HepG2 (cell line): ENCODE results near the gene RPL3. TPM values are rescaled to one million over a fixed set of nuclear protein-coding genes. Genes with fewer than 3 reads are reported as not detected.
A peak's percentile ranks its signal among the peaks of the same experiment; 100 is the strongest.

Source experiments
- ATAC-seq: fragments of 200-7000 bp; cut with Tn5 transposase; 3 replicates; pipeline ENCODE4 v1.9.1; 2020; ENCODE audit warnings: mild to moderate bottlenecking, moderate library complexity
- BruUV-seq: library from RNA; stranded (reverse); fragments of 400-500 nt; replicated peaks from 2 replicates; lab custom pipeline; 2021; lab: Mats Ljungman, UMichigan
- CTCF ChIA-PET: fragments of 300-600 bp; formaldehyde crosslinking; extraction: SDS; loops from one replicate; lab custom pipeline; 2021; ENCODE audit warnings: low total read pairs, inconsistent platforms, low intra/inter-chr PET ratio; lab: Yijun Ruan, JAX
- POLR2A ChIA-PET: fragments of 350-600 bp; sonication (Branson Sonifier 250); formaldehyde crosslinking; loops from one replicate; lab custom pipeline; 2020; ENCODE audit warnings: antibody characterized with exemption, inconsistent platforms; lab: Yijun Ruan, JAX
- DNase-seq: peaks from one replicate; pipeline ENCODE4 v3.0.0-alpha.2; 2015; ENCODE audit warnings: low spot score
- FAIRE-seq: peaks from 3 replicates; lab custom pipeline; 2011; peaks lifted over from hg19 to GRCh38; lab: Jason Lieb, UNC
- H2AFZ ChIP-seq: one replicate; pipeline ENCODE4 v1.6.1; 2011; ENCODE audit warnings: low read length, inconsistent platforms
- H3K27ac ChIP-seq: fragments of 300-600 bp; 3 replicates; pipeline ENCODE4 v1.8.0; 2011; ENCODE audit warnings: mixed run types, mild to moderate bottlenecking, mixed read lengths, low read length, inconsistent platforms; ENCODE audit not compliant: insufficient read depth; ENCODE audit errors: extremely low read length
- H3K27me3 ChIP-seq, 2 experiments: fragments of 200-600 bp in 1 of 2; 2 replicates in 1 of 2; 3 replicates in 1 of 2; pipeline versions ENCODE4 v1.6.0 to v1.8.0; 2011; ENCODE audit warnings: low read length in 2 of 2, mild to moderate bottlenecking in 2 of 2, moderate library complexity in 2 of 2, inconsistent platforms in 1 of 2; ENCODE audit not compliant: insufficient read depth in 2 of 2, control insufficient read depth in 1 of 2
- H3K36me3 ChIP-seq, 2 experiments: fragments of 200-600 bp in 1 of 2; replicated peaks in 1 of 2; 2 replicates in 1 of 2; 3 replicates in 1 of 2; pipeline versions ENCODE4 v1.5.1 to v1.8.0; 2011; ENCODE audit warnings: low read length in 2 of 2, inconsistent platforms in 1 of 2; ENCODE audit not compliant: insufficient read depth in 2 of 2, control insufficient read depth in 1 of 2
- H3K4me1 ChIP-seq: 2 replicates; pipeline ENCODE4 v1.5.1; 2012; ENCODE audit warnings: low read length, inconsistent platforms; ENCODE audit not compliant: insufficient read depth
- H3K4me2 ChIP-seq: 2 replicates; pipeline ENCODE4 v1.6.0; 2011; ENCODE audit warnings: low read depth, low read length, inconsistent platforms
- H3K4me3 ChIP-seq, 3 experiments: fragments of 200-600 bp in 1 of 3; sonication (generic), shearing (Covaris generic) in 1 of 3; replicated peaks in 1 of 3; 2 replicates each; pipeline ENCODE4 v1.5.1; 2011 to 2016; ENCODE audit warnings: low read length in 3 of 3, inconsistent platforms in 2 of 3, low read depth in 2 of 3, mild to moderate bottlenecking in 2 of 3, control low read depth in 1 of 3, mixed read lengths in 1 of 3; ENCODE audit not compliant: insufficient read depth in 1 of 3
- H3K79me2 ChIP-seq: one replicate; pipeline ENCODE4 v1.6.1; 2011; ENCODE audit warnings: low read length, inconsistent platforms; ENCODE audit not compliant: insufficient read depth
- H3K9ac ChIP-seq: 2 replicates; pipeline ENCODE4 v1.6.0; 2011; ENCODE audit warnings: mild to moderate bottlenecking, low read depth, low read length, inconsistent platforms; ENCODE audit not compliant: insufficient read depth
- H3K9me3 ChIP-seq: 2 replicates; pipeline ENCODE4 v1.5.1; 2012; ENCODE audit warnings: mild to moderate bottlenecking, low read length
- H4K20me1 ChIP-seq: 2 replicates; pipeline ENCODE4 v1.6.0; 2011; ENCODE audit warnings: inconsistent platforms, mild to moderate bottlenecking, low read length, moderate library complexity; ENCODE audit not compliant: insufficient read depth
- AFF4 ChIP-seq: sonication (generic); formaldehyde crosslinking; IDR thresholded peaks from 2 replicates; pipeline ENCODE4 v1.4.0; 2020; ENCODE audit warnings: missing genetic modification reagents
- KDM2A ChIP-seq: sonication (generic); formaldehyde crosslinking; IDR thresholded peaks from 2 replicates; pipeline ENCODE4 v1.4.0; 2020; ENCODE audit warnings: low read depth, missing genetic modification reagents, borderline replicate concordance
- MAF1 ChIP-seq: sonication (generic); formaldehyde crosslinking; IDR thresholded peaks from 2 replicates; pipeline ENCODE4 v1.5.0; 2020; ENCODE audit warnings: missing genetic modification reagents, borderline replicate concordance
- PPARG ChIP-seq: conservative IDR thresholded peaks from 2 replicates; pipeline ENCODE4 v1.6.1; 2016; ENCODE audit warnings: missing biosample characterization, missing genetic modification reagents
- SIX1 ChIP-seq: sonication (generic); formaldehyde crosslinking; IDR thresholded peaks from 2 replicates; pipeline ENCODE4 v1.4.0; 2020; ENCODE audit warnings: missing genetic modification reagents, borderline replicate concordance
- ZNF589 ChIP-seq: sonication (generic); formaldehyde crosslinking; conservative IDR thresholded peaks from 2 replicates; pipeline ENCODE4 v1.8.0; 2022; ENCODE audit warnings: mild to moderate bottlenecking, moderate library complexity, missing genetic modification reagents
- WGBS: methylation state at CpG from one replicate; pipeline ENCODE4 v1.1.6; 2017; ENCODE audit warnings: low lambda C conversion rate; 5-methylcytosine and 5-hydroxymethylcytosine counted together
- in situ Hi-C: cut with HindIII; loops from 2 replicates; pipeline ENCODE4 v1.10.0; 2017; ENCODE audit warnings: low pct_unique_long_range_greater_than_20kb; ENCODE audit not compliant: extremely low pct_ligation_motif_present
- intact Hi-C: fragments of 100-400 bp; cut with micrococcal nuclease; formaldehyde crosslinking; loops from one replicate; pipeline ENCODE4 v1.10.0; 2022; ENCODE audit not compliant: unreplicated experiment
- polyA plus RNA-seq, 8 experiments: library from polyadenylated mRNA; depleted of rRNA in 3 of 8; stranded (reverse) in 7 of 8; unstranded in 1 of 8; fragments of >200 nt; fragmentation: Illumina TruSeq in 4 of 8; extraction: Trizol in 4 of 8; gene quantifications; 2 replicates each; pipeline versions ENCODE4 v1.2.1 to v1.2.3, GENCODE V29; 2011 to 2016; ENCODE audit warnings: low read depth in 4 of 8, missing spikeins in 1 of 8, mixed read lengths in 1 of 8; ENCODE audit not compliant: insufficient read depth in 1 of 8
- total RNA-seq, 5 experiments: library from RNA; depleted of rRNA; stranded (reverse); fragments of >200 nt; fragmentation: Illumina TruSeq; extraction: Trizol; gene quantifications; 2 replicates each; pipeline ENCODE4 v1.2.3, GENCODE V29; 2016; ENCODE audit warnings: low read depth in 1 of 5
- TF ChIP-seq, protein P1 (sequence below): sonication (generic); formaldehyde crosslinking; IDR thresholded peaks from 2 replicates; pipeline ENCODE4 v1.5.0; 2020; ENCODE audit warnings: mild to moderate bottlenecking, missing genetic modification reagents, borderline replicate concordance
- TF ChIP-seq, protein P2 (sequence below): sonication (generic); formaldehyde crosslinking; IDR thresholded peaks from 2 replicates; pipeline ENCODE4 v1.4.0; 2020; ENCODE audit warnings: missing genetic modification reagents

Gene RPL3
- total and polyA plus RNA-seq, 2 of the 13 experiments (the other 11 are each of a cell fraction or from before 2014, with no cell fraction given), result 1,051 to 3,279 TPM

- ATAC-seq (peak; percentile 0; the same call in 2 of the 3 replicates), DNase-seq (no peak), FAIRE-seq (no peak)
- H3K79me2 ChIP-seq, result peaks cover 20% of the 10 kb centered on the region
- peaks cover 36 to 49% of the 10 kb centered on the region in 2 experiments for H3K36me3 ChIP-seq
- peaks cover 63% of the 10 kb centered on the region for H3K4me1 ChIP-seq
- H4K20me1 ChIP-seq, result peaks cover 48% of the 10 kb centered on the region
- intact Hi-C loops (no loop called here), in situ Hi-C loops (loop anchor here (5.0 kb wide), 1 partner anchor 139 kb away; no protein-coding TSS in a partner anchor)
- POLR2A ChIA-PET, result interaction anchor here (0.9 to 3.7 kb wide), 17 partner anchors 7 to 211 kb away, joined by 3 to 63 read pairs (median 4); partner anchors contain the start of genes ATF4, PDGFB and RPL3
- H3K27me3 ChIP-seq, result no peaks in the 10 kb centered on the region
- H3K9ac ChIP-seq, result no peak overlapping the region
- no peak overlapping the region for H3K4me2 ChIP-seq
- no peak overlapping the region for H3K27ac ChIP-seq
- CTCF ChIA-PET, result interaction anchor here (5.1 kb wide), 1 partner anchor 141 kb away, joined by 27 read pairs; no protein-coding TSS in a partner anchor
- no peak overlapping the region for H3K4me3 ChIP-seq
- no peak overlapping the region for H2AFZ ChIP-seq
- H3K9me3 ChIP-seq, result no peaks in the 10 kb centered on the region
- no TSS peak for BruUV-seq
- WGBS, result 90% methylated on average over 15 of the region's 19 CpGs
- TF ChIP-seq MAF1 (CRISPR knock-in tag) (no peak), SIX1 (CRISPR knock-in tag) (no peak), AFF4 (CRISPR knock-in tag) (no peak), ZNF589 (CRISPR knock-in tag) (no peak), PPARG (CRISPR knock-in tag) (no peak), KDM2A (CRISPR knock-in tag) (peak; percentile 61; the same call in 1 of the 2 replicates)
- TF ChIP-seq, protein P1, sequence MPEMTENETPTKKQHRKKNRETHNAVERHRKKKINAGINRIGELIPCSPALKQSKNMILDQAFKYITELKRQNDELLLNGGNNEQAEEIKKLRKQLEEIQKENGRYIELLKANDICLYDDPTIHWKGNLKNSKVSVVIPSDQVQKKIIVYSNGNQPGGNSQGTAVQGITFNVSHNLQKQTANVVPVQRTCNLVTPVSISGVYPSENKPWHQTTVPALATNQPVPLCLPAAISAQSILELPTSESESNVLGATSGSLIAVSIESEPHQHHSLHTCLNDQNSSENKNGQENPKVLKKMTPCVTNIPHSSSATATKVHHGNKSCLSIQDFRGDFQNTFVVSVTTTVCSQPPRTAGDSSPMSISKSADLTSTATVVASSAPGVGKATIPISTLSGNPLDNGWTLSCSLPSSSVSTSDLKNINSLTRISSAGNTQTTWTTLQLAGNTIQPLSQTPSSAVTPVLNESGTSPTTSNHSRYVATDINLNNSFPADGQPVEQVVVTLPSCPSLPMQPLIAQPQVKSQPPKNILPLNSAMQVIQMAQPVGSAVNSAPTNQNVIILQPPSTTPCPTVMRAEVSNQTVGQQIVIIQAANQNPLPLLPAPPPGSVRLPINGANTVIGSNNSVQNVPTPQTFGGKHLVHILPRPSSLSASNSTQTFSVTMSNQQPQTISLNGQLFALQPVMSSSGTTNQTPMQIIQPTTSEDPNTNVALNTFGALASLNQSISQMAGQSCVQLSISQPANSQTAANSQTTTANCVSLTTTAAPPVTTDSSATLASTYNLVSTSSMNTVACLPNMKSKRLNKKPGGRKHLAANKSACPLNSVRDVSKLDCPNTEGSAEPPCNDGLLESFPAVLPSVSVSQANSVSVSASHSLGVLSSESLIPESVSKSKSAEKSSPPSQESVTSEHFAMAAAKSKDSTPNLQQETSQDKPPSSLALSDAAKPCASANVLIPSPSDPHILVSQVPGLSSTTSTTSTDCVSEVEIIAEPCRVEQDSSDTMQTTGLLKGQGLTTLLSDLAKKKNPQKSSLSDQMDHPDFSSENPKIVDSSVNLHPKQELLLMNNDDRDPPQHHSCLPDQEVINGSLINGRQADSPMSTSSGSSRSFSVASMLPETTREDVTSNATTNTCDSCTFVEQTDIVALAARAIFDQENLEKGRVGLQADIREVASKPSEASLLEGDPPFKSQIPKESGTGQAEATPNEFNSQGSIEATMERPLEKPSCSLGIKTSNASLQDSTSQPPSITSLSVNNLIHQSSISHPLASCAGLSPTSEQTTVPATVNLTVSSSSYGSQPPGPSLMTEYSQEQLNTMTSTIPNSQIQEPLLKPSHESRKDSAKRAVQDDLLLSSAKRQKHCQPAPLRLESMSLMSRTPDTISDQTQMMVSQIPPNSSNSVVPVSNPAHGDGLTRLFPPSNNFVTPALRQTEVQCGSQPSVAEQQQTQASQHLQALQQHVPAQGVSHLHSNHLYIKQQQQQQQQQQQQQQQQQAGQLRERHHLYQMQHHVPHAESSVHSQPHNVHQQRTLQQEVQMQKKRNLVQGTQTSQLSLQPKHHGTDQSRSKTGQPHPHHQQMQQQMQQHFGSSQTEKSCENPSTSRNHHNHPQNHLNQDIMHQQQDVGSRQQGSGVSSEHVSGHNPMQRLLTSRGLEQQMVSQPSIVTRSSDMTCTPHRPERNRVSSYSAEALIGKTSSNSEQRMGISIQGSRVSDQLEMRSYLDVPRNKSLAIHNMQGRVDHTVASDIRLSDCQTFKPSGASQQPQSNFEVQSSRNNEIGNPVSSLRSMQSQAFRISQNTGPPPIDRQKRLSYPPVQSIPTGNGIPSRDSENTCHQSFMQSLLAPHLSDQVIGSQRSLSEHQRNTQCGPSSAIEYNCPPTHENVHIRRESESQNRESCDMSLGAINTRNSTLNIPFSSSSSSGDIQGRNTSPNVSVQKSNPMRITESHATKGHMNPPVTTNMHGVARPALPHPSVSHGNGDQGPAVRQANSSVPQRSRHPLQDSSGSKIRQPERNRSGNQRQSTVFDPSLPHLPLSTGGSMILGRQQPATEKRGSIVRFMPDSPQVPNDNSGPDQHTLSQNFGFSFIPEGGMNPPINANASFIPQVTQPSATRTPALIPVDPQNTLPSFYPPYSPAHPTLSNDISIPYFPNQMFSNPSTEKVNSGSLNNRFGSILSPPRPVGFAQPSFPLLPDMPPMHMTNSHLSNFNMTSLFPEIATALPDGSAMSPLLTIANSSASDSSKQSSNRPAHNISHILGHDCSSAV (CRISPR knock-in tag), result no peak
- TF ChIP-seq, protein P2, sequence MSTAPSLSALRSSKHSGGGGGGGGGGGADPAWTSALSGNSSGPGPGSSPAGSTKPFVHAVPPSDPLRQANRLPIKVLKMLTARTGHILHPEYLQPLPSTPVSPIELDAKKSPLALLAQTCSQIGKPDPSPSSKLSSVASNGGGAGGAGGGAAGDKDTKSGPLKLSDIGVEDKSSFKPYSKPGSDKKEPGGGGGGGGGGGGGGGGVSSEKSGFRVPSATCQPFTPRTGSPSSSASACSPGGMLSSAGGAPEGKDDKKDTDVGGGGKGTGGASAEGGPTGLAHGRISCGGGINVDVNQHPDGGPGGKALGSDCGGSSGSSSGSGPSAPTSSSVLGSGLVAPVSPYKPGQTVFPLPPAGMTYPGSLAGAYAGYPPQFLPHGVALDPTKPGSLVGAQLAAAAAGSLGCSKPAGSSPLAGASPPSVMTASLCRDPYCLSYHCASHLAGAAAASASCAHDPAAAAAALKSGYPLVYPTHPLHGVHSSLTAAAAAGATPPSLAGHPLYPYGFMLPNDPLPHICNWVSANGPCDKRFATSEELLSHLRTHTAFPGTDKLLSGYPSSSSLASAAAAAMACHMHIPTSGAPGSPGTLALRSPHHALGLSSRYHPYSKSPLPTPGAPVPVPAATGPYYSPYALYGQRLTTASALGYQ (CRISPR knock-in tag), result no peak
Observed at GRCh38 chr22:39311592-39312400, 7.6 kb downstream of the RPL3 start.
